Measurements from ENCODE around the gene PANX2.

Gene PANX2

GRCh38 chr22:50173311-50173982 is 2.9 kb downstream of the PANX2 start:
- DNase-seq = no peak

- DNase-seq = no peak
Measured at GRCh38 chr22:50173983-50174355, 3.4 kb downstream of the PANX2 start.

- no peak for DNase-seq
Measured at GRCh38 chr22:50174382-50175190, 4.1 kb downstream of the PANX2 start.

GRCh38 chr22:50175191-50175461 is 4.6 kb downstream of the PANX2 start:
- no peak for DNase-seq

- no peak for DNase-seq
Measured at GRCh38 chr22:50175921-50176849, 5.7 kb downstream of the PANX2 start.

- DNase-seq = no peak
Measured at GRCh38 chr22:50176850-50177536, 6.5 kb downstream of the PANX2 start.

GRCh38 chr22:50177537-50178470 is 7.3 kb downstream of the PANX2 start:
- no peak for DNase-seq

GRCh38 chr22:50178471-50178864 is 7.9 kb downstream of the PANX2 start:
- no peak for DNase-seq

GRCh38 chr22:50178871-50179869 is 8.6 kb downstream of the PANX2 start:
- no peak for DNase-seq

- DNase-seq = no peak
Measured at GRCh38 chr22:50179937-50180726, 9.6 kb downstream of the PANX2 start.

- no peak for DNase-seq
Measured at GRCh38 chr22:50180727-50181521, 10.4 kb downstream of the PANX2 start.

- no peak for DNase-seq
Measured at GRCh38 chr22:50182176-50183081, 11.9 kb downstream of the PANX2 start.

- DNase-seq = no peak
Measured at GRCh38 chr22:50183141-50183971, 12.8 kb downstream of the PANX2 start.

GRCh38 chr22:50184004-50184901 is 13.7 kb downstream of the PANX2 start:
- DNase-seq = no peak

- DNase-seq = no peak
Measured at GRCh38 chr22:50184902-50185374, 14.4 kb downstream of the PANX2 start.
